Measurements from ENCODE around the gene DYNC1I1.
"Not testable (repeated sequence)": the region's sequence is repeated elsewhere in the genome, so short reads cannot be mapped to it uniquely, and the experiment has no call there.

Gene DYNC1I1

GRCh38 chr7:95916573-95917297, 144.4 kb downstream of the DYNC1I1 start:
- peak; percentile 62 for DNase-seq

GRCh38 chr7:95917634-95918033, 145.3 kb downstream of the DYNC1I1 start:
- no peak for DNase-seq

GRCh38 chr7:95919556-95919955, 147.2 kb downstream of the DYNC1I1 start:
- DNase-seq = no peak

- DNase-seq = peak; percentile 44
These were observed 149.2 kb downstream of the DYNC1I1 start for GRCh38 chr7:95921543-95921942.

DNA sequence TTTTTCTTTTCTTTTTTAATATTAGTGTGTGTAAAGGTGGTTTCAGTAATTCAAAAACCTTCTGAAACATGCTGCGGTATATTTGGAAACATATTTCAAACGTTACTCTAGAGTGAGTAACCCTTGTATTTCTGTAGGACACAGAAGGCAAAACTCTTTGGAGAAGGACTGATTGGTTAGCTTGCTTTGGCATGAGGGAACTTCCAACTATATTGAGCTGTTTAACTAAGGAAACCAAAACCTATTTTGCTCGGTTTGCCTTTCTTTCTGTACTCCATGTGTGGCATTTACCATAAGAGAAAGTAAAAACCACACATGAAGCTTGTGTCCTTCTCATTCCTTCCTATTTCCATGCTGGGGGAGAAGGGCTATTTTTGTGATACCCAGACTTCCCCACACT, 149.8 kb downstream of the DYNC1I1 start:
- DNase-seq = peak; percentile 21

DNA sequence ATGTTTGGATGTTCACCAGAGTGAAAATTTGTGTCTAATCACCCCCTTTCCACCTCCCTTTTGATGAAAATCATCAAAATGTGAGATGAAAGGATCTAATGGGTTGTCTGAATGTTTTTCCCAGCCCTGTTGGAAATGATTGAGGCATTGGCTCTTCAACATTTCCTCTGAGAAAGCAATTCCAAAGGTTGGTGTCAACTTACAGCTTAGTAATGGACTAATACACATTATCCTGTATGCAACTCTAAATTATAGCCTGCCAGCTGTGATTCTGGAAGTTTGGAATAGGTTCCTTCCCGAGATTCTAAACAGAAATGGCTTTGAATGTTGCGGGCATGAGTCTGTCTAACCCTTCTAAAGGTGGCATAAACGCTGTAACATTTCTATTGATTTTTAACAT, 152.9 kb downstream of the DYNC1I1 start:
- DNase-seq = no peak

GRCh38 chr7:95925971-95926370, 153.6 kb downstream of the DYNC1I1 start:
- no peak for DNase-seq

DNA sequence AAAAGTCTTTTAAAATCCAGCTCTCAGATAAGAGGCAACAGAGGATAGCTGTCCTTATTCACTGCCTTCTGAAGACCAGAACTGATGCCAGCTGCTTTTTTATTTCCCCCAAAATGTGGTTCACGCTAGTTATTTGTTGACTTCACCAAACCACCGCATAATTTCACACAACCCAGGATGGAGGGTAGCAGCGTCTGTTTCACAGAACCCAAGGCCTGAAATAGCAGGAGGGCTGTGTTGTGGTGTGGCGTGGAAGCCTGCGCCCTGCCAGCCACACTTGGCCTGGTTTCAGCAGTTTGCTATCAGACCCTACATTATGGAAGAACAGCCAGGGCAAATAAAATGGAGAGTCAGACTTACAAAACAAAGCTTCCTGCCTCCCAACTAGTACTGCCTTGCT, 155.4 kb downstream of the DYNC1I1 start:
- no peak for DNase-seq

GRCh38 chr7:95929710-95930280, 157.4 kb downstream of the DYNC1I1 start:
- DNase-seq = no peak

GRCh38 chr7:95931460-95932232, 159.3 kb downstream of the DYNC1I1 start:
- DNase-seq = no peak

GRCh38 chr7:95933618-95934017, 161.3 kb downstream of the DYNC1I1 start:
- no peak for DNase-seq

- not testable (repeated sequence) for DNase-seq
These were observed 172.5 kb downstream of the DYNC1I1 start for GRCh38 chr7:95944867-95945266.

GRCh38 chr7:95950698-95951097, 178.3 kb downstream of the DYNC1I1 start:
- peak; percentile 9 for DNase-seq

- no peak for DNase-seq
These were observed 179.2 kb downstream of the DYNC1I1 start for GRCh38 chr7:95951531-95951930.

DNA sequence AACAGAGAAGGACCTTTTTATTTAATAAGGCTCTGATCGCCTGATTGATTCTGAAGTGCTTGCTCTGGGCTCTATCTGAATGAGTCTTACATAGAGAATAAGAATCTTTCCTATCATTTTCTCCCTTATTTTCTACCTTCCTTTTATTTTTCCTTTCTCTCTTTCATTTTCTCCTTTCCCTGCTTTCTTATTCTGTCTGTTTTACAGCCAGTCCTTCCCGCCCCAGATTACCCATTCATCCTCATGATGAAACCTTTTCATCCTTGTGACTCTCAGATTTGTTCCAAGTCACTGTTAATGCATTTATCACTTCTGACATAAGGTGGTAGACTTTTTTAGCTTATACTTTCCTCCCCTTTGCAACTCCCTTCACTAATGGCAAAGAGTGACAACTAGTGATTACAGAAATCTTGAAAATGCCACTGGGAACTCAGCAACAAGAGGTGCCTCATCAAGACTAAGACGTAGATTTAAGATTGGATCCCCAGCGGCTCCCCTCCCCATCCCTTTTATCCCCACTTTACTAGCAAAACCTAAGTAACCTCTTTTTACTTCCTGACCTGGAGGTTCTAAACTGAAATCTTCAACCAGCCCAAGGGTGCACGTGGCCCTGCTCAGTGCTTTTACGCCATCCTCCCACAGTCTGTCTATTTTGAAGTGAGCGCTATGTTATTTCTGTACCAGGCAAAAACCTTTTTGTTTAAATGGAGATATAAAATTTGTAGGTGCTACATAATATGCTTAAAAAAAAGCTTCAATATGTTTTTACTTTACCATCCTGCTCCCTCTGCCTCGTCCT, 179.8 kb downstream of the DYNC1I1 start:
- DNase-seq = no peak

DNA sequence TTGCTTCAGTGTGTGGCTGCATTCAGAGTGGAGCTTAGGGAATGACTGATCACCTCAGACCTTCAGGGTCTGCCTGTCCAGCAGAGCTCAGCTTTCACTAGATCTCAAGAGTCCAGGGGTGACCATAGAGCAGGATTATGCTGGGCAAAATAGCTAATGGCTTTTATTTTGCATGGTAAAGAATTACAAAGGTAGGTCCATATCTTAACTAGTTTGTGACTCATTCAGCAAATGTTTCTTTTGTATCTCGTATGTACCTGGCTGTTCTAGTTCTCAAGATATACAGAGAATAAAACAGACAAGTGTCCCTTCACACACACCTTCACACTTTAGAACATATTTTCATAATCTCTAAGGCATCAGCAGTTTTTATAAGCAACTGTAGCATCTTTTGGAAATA, 180.5 kb downstream of the DYNC1I1 start:
- DNase-seq = no peak

GRCh38 chr7:95955748-95956147, 183.4 kb downstream of the DYNC1I1 start:
- no peak for DNase-seq

GRCh38 chr7:95957510-95957909, 185.2 kb downstream of the DYNC1I1 start:
- no peak for DNase-seq

GRCh38 chr7:95960706-95961244, 188.4 kb downstream of the DYNC1I1 start:
- no peak for DNase-seq

DNA sequence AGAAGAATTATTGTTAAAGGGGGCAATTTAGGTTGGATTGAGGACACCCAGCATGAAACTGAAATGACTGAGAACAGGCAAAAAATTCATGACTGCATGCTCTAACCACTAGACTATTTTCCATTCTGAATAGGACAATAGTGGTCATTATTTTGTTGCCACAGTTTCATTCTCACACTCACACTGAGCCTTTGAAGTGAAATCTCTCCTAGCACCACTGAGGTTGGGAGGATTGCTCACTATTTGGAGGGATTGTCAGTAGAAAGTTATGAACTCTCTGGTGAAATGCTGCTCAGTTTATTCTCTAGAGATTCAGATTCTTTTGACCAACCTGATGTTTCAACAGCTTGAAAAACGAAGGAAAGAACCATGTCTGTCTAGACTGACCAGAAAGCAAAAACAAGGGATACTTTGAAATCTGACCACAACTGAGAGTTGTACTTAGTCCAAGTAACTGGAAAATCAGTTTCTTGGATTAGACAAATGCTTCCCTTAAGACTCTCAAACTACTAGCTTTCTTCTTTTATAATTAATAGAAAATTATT, 191.2 kb downstream of the DYNC1I1 start:
- no peak for DNase-seq

DNA sequence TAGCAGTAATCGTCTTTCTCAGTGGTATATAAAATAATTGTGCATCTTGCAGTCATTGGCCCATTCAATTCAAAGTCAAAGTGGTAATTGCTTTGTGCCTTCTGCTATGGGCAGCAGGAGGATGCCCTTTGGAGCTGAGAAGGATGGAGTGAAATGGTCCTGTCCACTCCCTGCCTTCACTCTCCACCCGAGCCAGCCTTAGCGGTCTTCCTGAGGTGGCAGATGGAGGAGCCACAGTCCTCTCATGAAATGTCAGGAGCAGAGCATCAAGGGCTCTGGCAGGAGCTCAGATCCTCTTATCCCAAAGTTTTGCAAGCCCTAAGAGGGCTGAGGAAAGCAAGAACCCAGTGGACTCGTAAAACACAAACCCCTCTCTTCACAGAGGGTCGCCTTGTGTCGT, 199.4 kb downstream of the DYNC1I1 start:
- DNase-seq = no peak

DNA sequence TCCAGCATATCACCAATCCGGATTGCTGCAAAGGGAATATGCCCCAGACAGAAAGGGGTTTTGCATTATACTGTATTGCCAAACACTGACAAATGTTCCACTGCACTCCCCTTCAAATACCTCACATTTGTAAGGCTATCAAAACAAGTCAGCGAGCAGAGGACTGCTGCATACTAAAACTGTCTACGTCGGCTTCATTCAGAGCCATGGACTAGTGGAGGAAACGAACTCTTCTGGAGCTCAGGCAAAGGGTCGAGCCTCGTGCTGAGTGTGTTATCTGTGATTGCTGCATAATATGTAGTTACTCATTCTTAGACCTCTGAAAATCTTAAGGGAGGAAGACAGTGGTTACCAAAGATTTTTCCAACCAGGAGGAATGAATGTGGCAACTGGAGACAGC, 200.2 kb downstream of the DYNC1I1 start:
- DNase-seq = no peak

- DNase-seq = no peak
These were observed 201.8 kb downstream of the DYNC1I1 start for GRCh38 chr7:95974108-95974507.

Measured in fibroblast of skin of right quadriceps (primary cell).